Activated naive CD4-positive, alpha-beta T cell treated with anti-CD3 and anti-CD28 coated beads, Interleukin-2, amount 10 ng/mL, durations not matched to agents 7 days and 5 days (primary cell): ENCODE measurements around the gene BCAS1.

ENCODE experiments used
- CTCF ChIA-PET: fragments of 350-600 bp; sonication (Branson Sonifier 250); formaldehyde crosslinking; loops from one replicate; lab custom pipeline; 2021; ENCODE audit warnings: antibody characterized with exemption; lab: Charles Lee
- DNase-seq: peaks from one replicate; pipeline ENCODE4 v3.0.0-alpha.2; 2020
- H3K27ac Mint-ChIP-seq: one replicate; pipeline ENCODE4 v1.8.0; 2021; ENCODE audit warnings: mild to moderate bottlenecking, moderate library complexity, mixed read lengths
- H3K27me3 Mint-ChIP-seq: one replicate; pipeline ENCODE4 v1.8.0; 2021; ENCODE audit warnings: mild to moderate bottlenecking, mixed read lengths
- H3K36me3 Mint-ChIP-seq: one replicate; pipeline ENCODE4 v1.8.0; 2021; ENCODE audit warnings: mixed read lengths
- H3K4me1 Mint-ChIP-seq: one replicate; pipeline ENCODE4 v1.8.0; 2021; ENCODE audit warnings: mixed read lengths
- H3K4me3 Mint-ChIP-seq: one replicate; pipeline ENCODE4 v1.8.0; 2021; ENCODE audit warnings: mild to moderate bottlenecking, moderate library complexity, mixed read lengths
- H3K9me3 Mint-ChIP-seq: one replicate; pipeline ENCODE4 v1.8.0; 2021; ENCODE audit warnings: mixed read lengths

BCAS1 gene

DNA sequence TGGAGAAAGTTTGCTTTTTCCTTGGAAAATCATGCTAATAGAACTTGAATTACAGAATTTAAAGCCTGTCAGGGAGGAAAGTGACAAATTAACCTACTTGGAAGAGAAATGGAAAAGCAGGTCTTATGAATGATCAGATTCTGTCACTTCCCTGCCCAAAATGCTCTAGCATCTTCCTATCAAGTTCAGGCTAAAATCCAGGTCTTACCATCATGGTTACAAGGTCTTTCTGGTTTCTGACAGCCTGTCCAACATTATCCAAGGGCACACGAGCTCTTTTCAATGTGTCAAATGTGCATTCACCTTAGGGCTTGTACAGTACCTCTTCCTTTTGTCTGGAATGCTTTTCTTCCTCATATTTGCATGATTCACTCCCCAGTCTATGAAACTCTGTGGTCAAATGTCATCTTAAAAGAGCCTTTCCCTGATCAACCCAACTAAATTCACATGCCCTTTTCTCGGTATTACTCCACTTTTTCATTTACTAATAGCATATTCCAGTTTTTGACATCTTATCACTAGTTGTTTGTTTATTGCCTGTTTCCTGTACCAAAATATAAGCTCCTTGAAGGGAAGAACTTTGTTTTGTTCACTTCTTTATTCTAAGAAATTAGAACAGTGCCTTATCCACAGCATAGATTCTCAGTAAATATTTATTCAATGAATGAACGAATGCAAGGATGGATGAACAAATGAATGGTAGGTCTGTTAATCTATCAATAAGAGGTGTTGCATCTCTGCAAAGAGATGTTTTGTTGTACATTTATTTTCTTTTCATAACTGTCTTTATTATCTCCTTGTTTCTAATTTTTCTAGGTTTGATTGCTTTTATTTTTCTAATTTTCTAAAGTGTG, 139.5 kb downstream of the BCAS1 start:
- Mint-ChIP-seq H3K27me3 (peaks cover 4% of the 10 kb centered on the region), H3K27ac (peak overlapping the region; percentile 12), H3K4me1 (peaks cover 58% of the 10 kb centered on the region), H3K9me3 (no peaks in the 10 kb centered on the region), H3K36me3 (no peaks in the 10 kb centered on the region), H3K4me3 (no peak overlapping the region)
- CTCF ChIA-PET = interaction anchor here (0.9 to 1.9 kb wide), 3 partner anchors 11 to 351 kb away, joined by 3 to 4 read pairs (median 3); no protein-coding TSS in a partner anchor
- DNase-seq = no peak

GRCh38 chr20:53929974-53930650, 140.3 kb downstream of the BCAS1 start:
- Mint-ChIP-seq H3K9me3 (no peaks in the 10 kb centered on the region), H3K4me3 (no peak overlapping the region), H3K4me1 (peaks cover 53% of the 10 kb centered on the region), H3K27ac (no peak overlapping the region), H3K27me3 (peaks cover 4% of the 10 kb centered on the region), H3K36me3 (no peaks in the 10 kb centered on the region)
- CTCF ChIA-PET = interaction anchor here (1.4 to 1.9 kb wide), 2 partner anchors 11 to 351 kb away, joined by 3 to 4 read pairs; no protein-coding TSS in a partner anchor
- DNase-seq = no peak

GRCh38 chr20:53929399-53929798, 141.0 kb downstream of the BCAS1 start:
- no peaks in the 10 kb centered on the region for H3K36me3 Mint-ChIP-seq
- peaks cover 4% of the 10 kb centered on the region for H3K27me3 Mint-ChIP-seq
- no peak for DNase-seq
- CTCF ChIA-PET = interaction anchor here (0.8 to 1.9 kb wide), 2 partner anchors 12 to 13 kb away, joined by 4 read pairs; no protein-coding TSS in a partner anchor
- H3K27ac Mint-ChIP-seq = no peak overlapping the region
- H3K9me3 Mint-ChIP-seq = no peaks in the 10 kb centered on the region
- H3K4me1 Mint-ChIP-seq = peaks cover 46% of the 10 kb centered on the region
- no peak overlapping the region for H3K4me3 Mint-ChIP-seq

DNA sequence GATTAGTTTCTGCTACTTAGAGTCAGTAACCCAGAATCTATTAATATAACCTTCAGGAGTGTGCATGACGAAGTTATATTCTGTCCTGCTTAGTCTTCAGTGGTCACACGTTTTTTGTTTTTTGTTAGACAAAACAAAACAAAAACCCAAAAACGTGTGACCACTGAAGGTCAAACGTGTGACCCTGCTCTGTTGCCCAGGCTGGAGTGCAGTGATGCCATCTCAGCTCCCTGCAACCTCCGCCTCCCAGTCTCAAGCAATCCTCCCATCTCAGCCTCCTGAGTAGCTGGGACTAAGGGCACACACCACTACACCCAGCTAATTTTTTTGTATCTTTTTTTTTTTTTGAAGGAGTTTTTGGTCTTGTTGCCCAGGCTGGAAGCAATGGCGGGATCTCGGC, 142.4 kb downstream of the BCAS1 start:
- Mint-ChIP-seq H3K27ac (no peak overlapping the region), H3K4me3 (no peak overlapping the region), H3K27me3 (peaks cover 4% of the 10 kb centered on the region), H3K9me3 (no peaks in the 10 kb centered on the region), H3K4me1 (peaks cover 34% of the 10 kb centered on the region), H3K36me3 (no peaks in the 10 kb centered on the region)
- CTCF ChIA-PET = no interaction called here
- no peak for DNase-seq

- H3K4me1 Mint-ChIP-seq = peaks cover 35% of the 10 kb centered on the region
- no peak overlapping the region for H3K27ac Mint-ChIP-seq
- H3K9me3 Mint-ChIP-seq = no peaks in the 10 kb centered on the region
- H3K4me3 Mint-ChIP-seq = no peak overlapping the region
- H3K27me3 Mint-ChIP-seq = peaks cover 4% of the 10 kb centered on the region
- CTCF ChIA-PET = interaction anchor here (0.7 to 1.7 kb wide), 2 partner anchors 11 to 347 kb away, joined by 4 to 7 read pairs; no protein-coding TSS in a partner anchor
- no peak for DNase-seq
- H3K36me3 Mint-ChIP-seq = no peaks in the 10 kb centered on the region
These were observed 143.9 kb downstream of the BCAS1 start for GRCh38 chr20:53926428-53927028.

DNA sequence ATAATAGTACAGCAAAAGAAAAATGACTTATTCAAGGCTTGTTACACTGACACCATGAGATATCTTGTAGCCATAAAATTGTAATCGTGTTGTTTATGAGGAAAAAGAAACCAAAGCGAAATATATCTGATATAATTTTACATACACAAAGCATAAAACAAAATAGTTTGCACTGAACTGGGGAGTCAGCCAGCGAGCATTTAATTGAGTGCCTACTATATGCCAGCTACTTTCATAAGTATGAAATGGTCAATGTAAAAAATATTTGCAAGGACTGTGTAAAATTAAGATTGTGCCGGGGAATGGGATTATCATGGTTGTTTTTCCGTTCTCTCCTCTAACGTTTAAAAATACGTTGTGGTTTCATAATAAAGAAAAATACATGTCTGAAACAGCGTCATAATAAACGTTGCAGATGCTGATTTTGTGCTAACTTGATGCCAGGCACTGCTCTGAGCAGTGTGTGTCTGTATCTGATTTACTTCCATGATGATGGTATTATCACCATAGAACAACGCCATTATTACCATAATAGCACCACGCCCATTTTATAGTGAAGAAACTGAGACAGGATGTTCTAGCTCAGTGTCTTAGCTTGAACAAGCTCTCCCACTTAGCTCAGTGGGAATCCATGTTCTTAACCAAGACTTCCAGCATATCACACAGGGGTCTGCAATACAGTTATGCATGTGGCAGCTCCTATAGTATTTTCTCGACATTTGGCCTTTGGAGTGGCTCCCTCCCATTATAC, 144.6 kb downstream of the BCAS1 start:
- DNase-seq = no peak

GRCh38 chr20:53923566-53924369, 146.6 kb downstream of the BCAS1 start:
- H3K36me3 Mint-ChIP-seq = no peaks in the 10 kb centered on the region
- DNase-seq = no peak
- no peaks in the 10 kb centered on the region for H3K9me3 Mint-ChIP-seq
- H3K4me3 Mint-ChIP-seq = no peak overlapping the region
- H3K27ac Mint-ChIP-seq = no peak overlapping the region
- CTCF ChIA-PET = interaction anchor here (0.7 to 1.4 kb wide), 2 partner anchors 16 to 139 kb away, joined by 3 to 7 read pairs; no protein-coding TSS in a partner anchor
- peaks cover 8% of the 10 kb centered on the region for H3K27me3 Mint-ChIP-seq
- H3K4me1 Mint-ChIP-seq = peaks cover 21% of the 10 kb centered on the region

More for the DNA sequence above, 144.6 kb downstream of the BCAS1 start:
- no peak overlapping the region for H3K27ac Mint-ChIP-seq
- H3K9me3 Mint-ChIP-seq = no peaks in the 10 kb centered on the region
- H3K4me1 Mint-ChIP-seq = peaks cover 32% of the 10 kb centered on the region
- CTCF ChIA-PET = interaction anchor here (0.7 to 1.7 kb wide), 4 partner anchors 9 to 346 kb away, joined by 3 to 7 read pairs (median 4); no protein-coding TSS in a partner anchor
- peaks cover 7% of the 10 kb centered on the region for H3K27me3 Mint-ChIP-seq
- no peak overlapping the region for H3K4me3 Mint-ChIP-seq
- H3K36me3 Mint-ChIP-seq = no peaks in the 10 kb centered on the region

DNA sequence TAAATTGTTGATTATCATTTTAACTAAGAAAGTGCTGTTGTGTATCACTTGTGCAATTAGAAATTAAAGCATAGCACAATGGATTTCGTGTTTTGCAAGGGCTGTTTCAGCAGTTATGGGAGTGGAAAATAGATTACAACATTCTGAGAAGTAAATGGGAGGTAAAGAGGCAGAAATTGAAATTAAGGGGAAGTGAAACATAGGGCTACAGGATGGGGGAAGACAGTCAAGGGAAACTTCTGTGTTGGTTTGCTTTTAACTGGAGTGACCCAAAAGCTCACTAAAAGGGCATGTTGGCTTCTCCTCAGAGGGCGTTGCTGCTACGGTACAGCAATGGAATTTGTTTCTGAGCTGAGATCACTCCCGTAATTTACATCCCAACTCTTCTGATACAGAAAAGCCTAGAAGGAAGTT, 147.5 kb downstream of the BCAS1 start:
- H3K36me3 Mint-ChIP-seq = no peaks in the 10 kb centered on the region
- peaks cover 21% of the 10 kb centered on the region for H3K4me1 Mint-ChIP-seq
- H3K27ac Mint-ChIP-seq = no peak overlapping the region
- H3K4me3 Mint-ChIP-seq = no peak overlapping the region
- CTCF ChIA-PET = no interaction called here
- peaks cover 8% of the 10 kb centered on the region for H3K27me3 Mint-ChIP-seq
- no peaks in the 10 kb centered on the region for H3K9me3 Mint-ChIP-seq
- no peak for DNase-seq

DNA sequence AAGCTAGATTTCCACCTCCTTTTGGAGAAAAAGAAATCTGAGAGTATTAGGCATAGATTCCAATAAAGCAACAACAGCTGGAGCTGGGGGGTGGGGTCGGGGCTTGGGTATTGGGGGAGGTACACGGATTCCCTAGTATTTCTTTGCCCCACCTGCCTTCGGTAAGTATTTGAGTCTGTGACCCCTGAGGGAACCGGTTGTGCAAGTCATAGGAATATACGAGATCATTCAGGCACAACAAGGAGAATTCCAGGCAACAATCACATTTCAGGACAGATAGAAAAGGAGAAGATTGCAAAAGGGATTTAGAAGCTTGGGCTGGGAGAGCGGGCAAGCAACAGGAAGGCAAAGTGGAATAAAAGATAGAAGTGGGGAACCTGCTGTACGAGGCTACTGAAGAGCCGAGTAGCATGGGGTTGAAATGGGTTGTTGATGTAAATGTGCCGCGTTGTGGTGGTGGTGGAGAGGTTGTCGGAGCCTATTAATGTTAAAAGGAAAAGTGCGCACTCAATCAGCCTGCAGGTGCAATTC, 148.9 kb downstream of the BCAS1 start:
- H3K27ac Mint-ChIP-seq = no peak overlapping the region
- peaks cover 26% of the 10 kb centered on the region for H3K4me1 Mint-ChIP-seq

GRCh38 chr20:53920647-53921245, 149.6 kb downstream of the BCAS1 start:
- CTCF ChIA-PET = no interaction called here
- Mint-ChIP-seq H3K27ac (no peak overlapping the region), H3K4me1 (peaks cover 23% of the 10 kb centered on the region), H3K9me3 (no peaks in the 10 kb centered on the region), H3K36me3 (no peaks in the 10 kb centered on the region), H3K27me3 (peaks cover 4% of the 10 kb centered on the region), H3K4me3 (no peak overlapping the region)
- DNase-seq = no peak

More for the DNA sequence above, 148.9 kb downstream of the BCAS1 start:
- peaks cover 4% of the 10 kb centered on the region for H3K27me3 Mint-ChIP-seq
- H3K9me3 Mint-ChIP-seq = no peaks in the 10 kb centered on the region
- H3K4me3 Mint-ChIP-seq = no peak overlapping the region
- CTCF ChIA-PET = no interaction called here
- no peak for DNase-seq
- no peaks in the 10 kb centered on the region for H3K36me3 Mint-ChIP-seq

DNA sequence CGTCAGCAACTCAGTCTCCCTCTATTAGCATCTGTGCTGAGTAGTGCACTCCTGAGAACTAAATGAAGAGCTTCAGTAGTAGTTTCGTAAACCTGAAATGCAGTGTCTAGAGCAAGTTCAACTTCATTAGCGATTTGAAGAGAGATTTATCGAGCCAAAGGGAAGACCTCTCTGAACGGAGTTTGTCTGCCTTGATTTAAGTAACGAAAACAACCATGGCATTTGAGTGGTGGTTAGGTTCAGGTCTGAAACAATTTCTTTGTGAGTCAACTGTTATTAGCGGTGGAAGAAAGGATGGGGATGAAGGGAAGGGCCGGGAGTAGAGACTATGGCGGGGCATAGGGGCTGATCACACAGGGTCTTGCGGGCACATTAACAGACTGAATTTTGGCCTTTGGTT, 150.5 kb downstream of the BCAS1 start:
- CTCF ChIA-PET = interaction anchor here (0.6 kb wide), 1 partner anchor 343 kb away, joined by 3 read pairs; no protein-coding TSS in a partner anchor
- H3K9me3 Mint-ChIP-seq = no peaks in the 10 kb centered on the region
- no peaks in the 10 kb centered on the region for H3K36me3 Mint-ChIP-seq
- DNase-seq = no peak
- no peak overlapping the region for H3K27ac Mint-ChIP-seq
- peaks cover 4% of the 10 kb centered on the region for H3K27me3 Mint-ChIP-seq
- H3K4me1 Mint-ChIP-seq = peaks cover 30% of the 10 kb centered on the region
- H3K4me3 Mint-ChIP-seq = no peak overlapping the region

- no peaks in the 10 kb centered on the region for H3K9me3 Mint-ChIP-seq
- CTCF ChIA-PET = interaction anchor here (0.6 to 1.5 kb wide), 3 partner anchors 21 to 148 kb away, joined by 3 to 4 read pairs (median 4); no protein-coding TSS in a partner anchor
- peaks cover 4% of the 10 kb centered on the region for H3K27me3 Mint-ChIP-seq
- no peak overlapping the region for H3K4me3 Mint-ChIP-seq
- DNase-seq = no peak
- peaks cover 40% of the 10 kb centered on the region for H3K4me1 Mint-ChIP-seq
- no peaks in the 10 kb centered on the region for H3K36me3 Mint-ChIP-seq
- no peak overlapping the region for H3K27ac Mint-ChIP-seq
These were observed 151.4 kb downstream of the BCAS1 start for GRCh38 chr20:53918949-53919361.
